Tibial nerve (tissue), 4 donors: ENCODE data around the gene TENM4. TPM values are rescaled to one million over a fixed set of nuclear protein-coding genes. Genes with fewer than 3 reads are reported as not detected.
"Not testable (repeated sequence)": the region's sequence is repeated elsewhere in the genome, so short reads cannot be mapped to it uniquely, and the experiment has no call there.

Experiments
- DNase-seq, 2 donors: peaks; one replicate each; pipeline ENCODE4 v3.0.0-alpha.2; 2019; ENCODE audit warnings: low spot score in 2 of 2
- H3K27ac ChIP-seq, 4 donors: fragments of 200-600 bp; sonication (generic) in 3 of 4; one replicate each; pipeline ENCODE4 v1.5.1; 2017 to 2019; ENCODE audit warnings: mild to moderate bottlenecking in 1 of 4
- H3K27me3 ChIP-seq, 2 donors: fragments of 200-600 bp; sonication (generic) in 1 of 2; one replicate each; pipeline versions ENCODE4 v1.5.1 to v1.6.0; 2017 to 2019
- H3K36me3 ChIP-seq, 3 donors: fragments of 200-600 bp; sonication (generic); one replicate each; pipeline ENCODE4 v1.5.1; 2018 to 2019
- H3K4me1 ChIP-seq, 4 donors: fragments of 200-600 bp; sonication (generic) in 3 of 4; one replicate each; pipeline ENCODE4 v1.5.1; 2017 to 2019
- H3K4me3 ChIP-seq, 4 donors: fragments of 200-600 bp; sonication (generic) in 3 of 4; one replicate each; pipeline ENCODE4 v1.5.1; 2017 to 2019; ENCODE audit warnings: mild to moderate bottlenecking in 1 of 4, moderate library complexity in 1 of 4
- H3K9me3 ChIP-seq, 4 donors: fragments of 200-600 bp; sonication (generic) in 3 of 4; one replicate each; pipeline ENCODE4 v1.5.1; 2017 to 2019
- EP300 ChIP-seq, 2 donors: sonication (generic); formaldehyde crosslinking; IDR thresholded peaks; one replicate each; pipeline ENCODE4 v1.6.1; 2017; ENCODE audit warnings: antibody characterized with exemption in 2 of 2, mild to moderate bottlenecking in 1 of 2
- POLR2A ChIP-seq, 2 donors: fragments of 450-650 bp; IDR thresholded peaks; one replicate each; pipeline ENCODE4 v1.6.1; 2017; ENCODE audit warnings: antibody characterized with exemption in 2 of 2, mild to moderate bottlenecking in 2 of 2, moderate library complexity in 2 of 2
- WGBS, 2 donors: methylation state at CpG; one replicate each; pipeline ENCODE4 v1.1.5; 2018; 5-methylcytosine and 5-hydroxymethylcytosine counted together
- total RNA-seq, 4 donors: library from RNA; depleted of rRNA; stranded (reverse); fragments of >200 nt; gene quantifications; one replicate each; pipeline ENCODE4 v1.1.0, GENCODE V29; 2016
- TF ChIP-seq, protein P1 (sequence below), 5 experiments: fragments of 200-600 bp in 3 of 5; fragments of 450-650 bp in 2 of 5; sonication (generic) in 3 of 5; IDR thresholded peaks; one replicate each; pipeline ENCODE4 v1.5.1; 2016 to 2019; ENCODE audit warnings: antibody characterized with exemption in 5 of 5, mild to moderate bottlenecking in 3 of 5, moderate library complexity in 2 of 5

TENM4 gene
- total RNA-seq, 4 donors from 2014 or later = 15.3 to 36.3 (median 19.6) TPM

DNA sequence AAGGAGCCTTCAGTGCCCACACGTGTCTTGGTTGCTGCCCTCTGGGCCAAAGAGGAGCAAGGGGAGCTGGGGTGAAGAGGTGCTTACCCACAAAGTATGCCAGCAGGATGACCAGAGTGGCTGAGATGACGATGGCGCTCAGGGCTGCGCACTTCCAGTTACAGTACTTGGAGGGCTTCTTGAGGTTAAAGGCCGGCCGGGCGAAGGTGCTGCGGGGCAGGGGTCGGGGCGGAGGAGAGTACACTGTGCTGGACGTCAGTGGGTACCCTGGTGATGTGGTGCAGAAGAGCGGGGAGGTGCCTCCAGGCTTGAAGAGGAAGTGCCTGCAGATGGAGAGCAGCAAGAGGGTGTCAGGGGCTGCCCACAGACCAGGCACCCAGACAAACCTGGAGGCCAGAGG, 551.1 kb downstream of the TENM4 start:
- Histone ChIP-seq H3K27me3 (no peaks in the 10 kb centered on the region), H3K4me3 (no peak overlapping the region), H3K27ac (no peak overlapping the region), H3K4me1 (peaks cover 0 to 8% (median 0%) of the 10 kb centered on the region in 4 donors), H3K36me3 (no peaks in the 10 kb centered on the region), H3K9me3 (no peaks in the 10 kb centered on the region)
- WGBS, 2 donors = 90 to 93% methylated on average over 12 of the region's 12 CpGs
- no peak for TF ChIP-seq EP300 (IDR thresholded peaks at IDR 0.05)
- no peak for TF ChIP-seq POLR2A (IDR thresholded peaks at IDR 0.05)
- TF ChIP-seq, protein P1, sequence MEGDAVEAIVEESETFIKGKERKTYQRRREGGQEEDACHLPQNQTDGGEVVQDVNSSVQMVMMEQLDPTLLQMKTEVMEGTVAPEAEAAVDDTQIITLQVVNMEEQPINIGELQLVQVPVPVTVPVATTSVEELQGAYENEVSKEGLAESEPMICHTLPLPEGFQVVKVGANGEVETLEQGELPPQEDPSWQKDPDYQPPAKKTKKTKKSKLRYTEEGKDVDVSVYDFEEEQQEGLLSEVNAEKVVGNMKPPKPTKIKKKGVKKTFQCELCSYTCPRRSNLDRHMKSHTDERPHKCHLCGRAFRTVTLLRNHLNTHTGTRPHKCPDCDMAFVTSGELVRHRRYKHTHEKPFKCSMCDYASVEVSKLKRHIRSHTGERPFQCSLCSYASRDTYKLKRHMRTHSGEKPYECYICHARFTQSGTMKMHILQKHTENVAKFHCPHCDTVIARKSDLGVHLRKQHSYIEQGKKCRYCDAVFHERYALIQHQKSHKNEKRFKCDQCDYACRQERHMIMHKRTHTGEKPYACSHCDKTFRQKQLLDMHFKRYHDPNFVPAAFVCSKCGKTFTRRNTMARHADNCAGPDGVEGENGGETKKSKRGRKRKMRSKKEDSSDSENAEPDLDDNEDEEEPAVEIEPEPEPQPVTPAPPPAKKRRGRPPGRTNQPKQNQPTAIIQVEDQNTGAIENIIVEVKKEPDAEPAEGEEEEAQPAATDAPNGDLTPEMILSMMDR (IDR thresholded peaks at IDR 0.05) = no peak
- DNase-seq = no peak

DNA sequence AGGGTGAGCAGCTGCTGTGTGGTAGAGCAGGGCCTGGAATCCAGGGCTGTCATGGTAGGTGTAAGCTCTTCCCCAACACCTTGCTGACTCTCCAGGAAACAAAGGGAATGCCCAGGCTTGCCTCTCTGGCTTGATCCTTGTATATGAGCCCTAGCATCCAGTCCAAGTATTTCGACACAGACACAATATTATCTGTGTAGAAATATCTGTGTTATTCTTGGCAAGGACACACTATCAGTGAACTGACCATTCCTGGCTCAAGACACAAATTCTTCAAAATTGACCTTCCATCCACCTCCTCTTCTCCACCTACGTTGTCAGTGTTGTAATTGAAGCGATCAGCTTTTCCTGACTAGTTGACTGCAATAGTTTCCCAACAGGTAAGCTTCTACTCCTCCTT, 554.2 kb downstream of the TENM4 start:
- H3K27ac ChIP-seq = no peak overlapping the region
- no peaks in the 10 kb centered on the region for H3K27me3 ChIP-seq
- no peaks in the 10 kb centered on the region for H3K9me3 ChIP-seq
- TF ChIP-seq POLR2A (IDR thresholded peaks at IDR 0.05) (no peak), EP300 (IDR thresholded peaks at IDR 0.05) (peak in 1 of 2 donors; percentile 14)
- TF ChIP-seq, protein P1 (IDR thresholded peaks at IDR 0.05) = no peak
- no peak overlapping the region for H3K4me3 ChIP-seq
- WGBS, 2 donors = 54 to 62% methylated on average over 3 of the region's 3 CpGs
- no peaks in the 10 kb centered on the region for H3K36me3 ChIP-seq
- DNase-seq = peak in 1 of 2 donors; percentile 11
- peaks cover 0 to 8% (median 0%) of the 10 kb centered on the region in 4 donors for H3K4me1 ChIP-seq

DNA sequence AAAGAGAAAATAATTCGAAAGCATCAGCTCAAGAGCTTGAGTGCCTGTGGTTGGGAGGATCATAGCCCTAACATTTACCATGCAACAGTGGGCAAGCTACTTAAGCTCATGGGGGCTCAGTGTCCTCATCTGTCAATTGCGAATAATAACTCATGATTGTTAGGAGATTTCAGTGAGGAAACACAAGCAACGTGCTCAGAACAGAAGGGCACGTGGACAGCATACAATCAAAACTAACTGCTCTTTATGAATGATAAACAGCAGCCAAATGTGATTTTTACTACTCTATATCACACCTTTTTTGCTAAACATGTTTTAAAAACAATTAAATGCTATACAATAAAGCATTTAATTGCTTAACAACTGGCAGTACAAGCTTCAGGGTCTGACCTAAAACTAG, 556.1 kb downstream of the TENM4 start:
- TF ChIP-seq EP300 (IDR thresholded peaks at IDR 0.05) (no peak), POLR2A (IDR thresholded peaks at IDR 0.05) (no peak)
- TF ChIP-seq, protein P1 (IDR thresholded peaks at IDR 0.05) = no peak
- no peaks in the 10 kb centered on the region for H3K27me3 ChIP-seq
- H3K4me3 ChIP-seq = no peak overlapping the region
- H3K27ac ChIP-seq = no peak overlapping the region
- 65 to 71% methylated on average over 4 of the region's 4 CpGs for WGBS, 2 donors
- DNase-seq = no peak
- H3K36me3 ChIP-seq = no peaks in the 10 kb centered on the region
- H3K4me1 ChIP-seq = peaks cover 0 to 8% (median 0%) of the 10 kb centered on the region in 4 donors
- peaks cover 0 to under 1% (median 0%) of the 10 kb centered on the region in 4 donors for H3K9me3 ChIP-seq

DNA sequence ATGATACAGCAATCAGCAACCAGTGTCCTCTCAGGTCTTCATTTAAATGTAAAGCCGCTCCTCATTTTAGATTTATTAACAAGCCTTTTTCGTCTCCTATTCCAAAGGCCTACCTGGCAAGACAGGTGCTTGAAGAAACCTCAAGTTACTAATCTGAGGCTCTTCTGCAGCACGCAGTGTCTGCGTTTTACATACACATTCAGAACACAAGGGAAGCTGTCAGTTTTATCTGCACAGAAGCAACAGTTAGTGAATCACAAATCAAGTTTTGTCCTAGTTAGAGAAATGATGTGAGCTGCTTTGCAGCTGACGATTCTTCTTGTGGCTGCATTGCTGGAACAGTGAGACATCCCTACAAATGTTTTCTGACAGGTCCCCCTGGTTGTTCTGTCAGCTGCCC, 557.3 kb downstream of the TENM4 start:
- WGBS, 2 donors = 88% methylated on average over 5 of the region's 5 CpGs
- Histone ChIP-seq H3K4me1 (peaks cover 0 to 8% (median 0%) of the 10 kb centered on the region in 4 donors), H3K27ac (no peak overlapping the region), H3K4me3 (no peak overlapping the region), H3K27me3 (no peaks in the 10 kb centered on the region), H3K36me3 (no peaks in the 10 kb centered on the region), H3K9me3 (peaks cover 0 to 12% (median 0%) of the 10 kb centered on the region in 4 donors)
- DNase-seq = no peak
- no peak for TF ChIP-seq EP300 (IDR thresholded peaks at IDR 0.05)
- TF ChIP-seq, protein P1 (IDR thresholded peaks at IDR 0.05) = no peak
- no peak for TF ChIP-seq POLR2A (IDR thresholded peaks at IDR 0.05)

GRCh38 chr11:78879094-78879980, 561.5 kb downstream of the TENM4 start:
- H3K4me1 ChIP-seq, H3K27ac ChIP-seq, H3K27me3 ChIP-seq, H3K36me3 ChIP-seq, H3K4me3 ChIP-seq, DNase-seq: not testable (repeated sequence)
- peaks cover 0 to 12% (median 0%) of the 10 kb centered on the region in 4 donors for H3K9me3 ChIP-seq
- WGBS, 2 donors = 89 to 93% methylated on average over 31 to 40 of the region's 54 CpGs
